ENCODE results near the gene SPEM2. TPM values are rescaled to one million over a fixed set of nuclear protein-coding genes. Genes with fewer than 3 reads are reported as not detected.

SPEM2 gene
- total and polyA plus RNA-seq, 9 donors = not detected

- H3K4me1 ChIP-seq (ENCODE audit: insufficient read depth) = peaks cover 19% of the 10 kb centered on the region
- 86 to 94% (median 87%) methylated on average over 10 of the region's 10 CpGs for WGBS, 3 donors
- DNase-seq = no peak
- H3K4me3 ChIP-seq = no peak overlapping the region
- TF ChIP-seq POLR2A (IDR thresholded peaks at IDR 0.05) = no peak
- no peak for TF ChIP-seq EP300 (IDR thresholded peaks at IDR 0.05)
- TF ChIP-seq, protein P1, sequence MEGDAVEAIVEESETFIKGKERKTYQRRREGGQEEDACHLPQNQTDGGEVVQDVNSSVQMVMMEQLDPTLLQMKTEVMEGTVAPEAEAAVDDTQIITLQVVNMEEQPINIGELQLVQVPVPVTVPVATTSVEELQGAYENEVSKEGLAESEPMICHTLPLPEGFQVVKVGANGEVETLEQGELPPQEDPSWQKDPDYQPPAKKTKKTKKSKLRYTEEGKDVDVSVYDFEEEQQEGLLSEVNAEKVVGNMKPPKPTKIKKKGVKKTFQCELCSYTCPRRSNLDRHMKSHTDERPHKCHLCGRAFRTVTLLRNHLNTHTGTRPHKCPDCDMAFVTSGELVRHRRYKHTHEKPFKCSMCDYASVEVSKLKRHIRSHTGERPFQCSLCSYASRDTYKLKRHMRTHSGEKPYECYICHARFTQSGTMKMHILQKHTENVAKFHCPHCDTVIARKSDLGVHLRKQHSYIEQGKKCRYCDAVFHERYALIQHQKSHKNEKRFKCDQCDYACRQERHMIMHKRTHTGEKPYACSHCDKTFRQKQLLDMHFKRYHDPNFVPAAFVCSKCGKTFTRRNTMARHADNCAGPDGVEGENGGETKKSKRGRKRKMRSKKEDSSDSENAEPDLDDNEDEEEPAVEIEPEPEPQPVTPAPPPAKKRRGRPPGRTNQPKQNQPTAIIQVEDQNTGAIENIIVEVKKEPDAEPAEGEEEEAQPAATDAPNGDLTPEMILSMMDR (IDR thresholded peaks at IDR 0.05) = no peak
- H3K9me3 ChIP-seq = no peaks in the 10 kb centered on the region
- H3K36me3 ChIP-seq = no peaks in the 10 kb centered on the region
- intact Hi-C loops (cut with DNase I) = no loop called here
- no peak overlapping the region for H3K27ac ChIP-seq
- H3K27me3 ChIP-seq = no peaks in the 10 kb centered on the region
Observed at GRCh38 chr17:7382901-7383300, 42.5 kb upstream of the SPEM2 start.

- TF ChIP-seq, protein P1 (IDR thresholded peaks at IDR 0.05) = no peak
- TF ChIP-seq POLR2A (IDR thresholded peaks at IDR 0.05) (no peak), EP300 (IDR thresholded peaks at IDR 0.05) (no peak)
- H3K9me3 ChIP-seq = no peaks in the 10 kb centered on the region
- H3K36me3 ChIP-seq = no peaks in the 10 kb centered on the region
- 51 to 78% (median 66%) methylated on average over 7 to 11 of the region's 11 CpGs for WGBS, 3 donors
- H3K4me1 ChIP-seq (ENCODE audit: insufficient read depth) = peaks cover 19% of the 10 kb centered on the region
- intact Hi-C loops (cut with DNase I) = no loop called here
- peak overlapping the region; percentile 20 for H3K4me3 ChIP-seq
- H3K27ac ChIP-seq = peak overlapping the region in 1 of 2 donors; percentile 32
- peak in 1 of 5 donors; percentile 50 for DNase-seq
- no peaks in the 10 kb centered on the region for H3K27me3 ChIP-seq
Observed at GRCh38 chr17:7383371-7383741, 42.1 kb upstream of the SPEM2 start.

DNA sequence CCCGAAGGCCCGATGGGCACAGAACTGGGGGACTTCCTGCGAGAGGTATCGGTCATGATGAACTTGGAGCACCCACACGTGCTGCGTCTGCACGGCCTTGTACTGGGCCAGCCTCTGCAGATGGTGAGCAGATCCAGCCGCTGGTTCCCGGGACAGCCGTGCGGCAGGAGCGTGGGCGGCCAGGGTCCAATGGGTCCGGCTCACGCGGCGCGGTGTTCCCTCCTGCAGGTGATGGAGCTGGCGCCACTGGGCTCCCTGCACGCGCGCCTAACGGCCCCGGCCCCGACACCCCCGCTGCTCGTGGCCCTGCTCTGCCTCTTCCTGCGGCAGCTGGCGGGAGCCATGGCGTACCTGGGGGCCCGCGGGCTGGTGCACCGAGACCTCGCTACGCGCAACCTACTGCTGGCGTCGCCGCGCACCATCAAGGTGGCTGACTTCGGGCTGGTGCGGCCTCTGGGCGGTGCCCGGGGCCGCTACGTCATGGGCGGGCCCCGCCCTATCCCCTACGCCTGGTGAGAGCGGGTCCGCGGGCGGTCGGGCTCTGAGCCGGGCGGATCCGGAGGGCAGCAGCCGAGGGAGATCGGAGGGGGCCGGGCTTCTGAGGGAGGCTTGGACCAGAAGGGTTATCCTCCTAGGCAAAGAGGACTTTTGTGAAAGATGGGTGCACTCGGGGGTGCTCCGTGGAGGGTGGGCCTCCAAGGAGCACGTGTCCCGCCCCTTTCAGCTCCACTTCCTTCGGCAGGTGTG, 41.5 kb upstream of the SPEM2 start:
- Histone ChIP-seq H3K27me3 (no peaks in the 10 kb centered on the region), H3K27ac (peak overlapping the region in 1 of 2 donors; percentile 32), H3K9me3 (no peaks in the 10 kb centered on the region), H3K4me3 (peak overlapping the region; percentile 20), H3K4me1 (ENCODE audit: insufficient read depth) (peaks cover 19% of the 10 kb centered on the region), H3K36me3 (no peaks in the 10 kb centered on the region)
- TF ChIP-seq, protein P1 (IDR thresholded peaks at IDR 0.05) = no peak
- no peak for TF ChIP-seq EP300 (IDR thresholded peaks at IDR 0.05)
- no peak for TF ChIP-seq POLR2A (IDR thresholded peaks at IDR 0.05)
- 1 to 2% (median 1%) methylated on average over 35 to 65 of the region's 65 CpGs for WGBS, 3 donors
- DNase-seq = peak in 4 of 5 donors; percentile 54 to 75 (median 62)
- intact Hi-C loops (cut with DNase I) = no loop called here

- Histone ChIP-seq H3K27me3 (no peaks in the 10 kb centered on the region), H3K9me3 (no peaks in the 10 kb centered on the region), H3K36me3 (no peaks in the 10 kb centered on the region), H3K4me1 (ENCODE audit: insufficient read depth) (peaks cover 19% of the 10 kb centered on the region), H3K27ac (peak overlapping the region in 1 of 2 donors; percentile 32), H3K4me3 (peak overlapping the region; percentile 20)
- WGBS, 3 donors = 24 to 36% (median 33%) methylated on average over 23 of the region's 23 CpGs
- no peak for TF ChIP-seq POLR2A (IDR thresholded peaks at IDR 0.05)
- TF ChIP-seq, protein P1 (IDR thresholded peaks at IDR 0.05) = no peak
- no peak for TF ChIP-seq EP300 (IDR thresholded peaks at IDR 0.05)
- intact Hi-C loops (cut with DNase I) = no loop called here
- DNase-seq = no peak
Observed at GRCh38 chr17:7384489-7385081, 40.8 kb upstream of the SPEM2 start.

All from ovary (tissue), 9 donors.